Measurements from ENCODE around the gene PSMC5.

DNA sequence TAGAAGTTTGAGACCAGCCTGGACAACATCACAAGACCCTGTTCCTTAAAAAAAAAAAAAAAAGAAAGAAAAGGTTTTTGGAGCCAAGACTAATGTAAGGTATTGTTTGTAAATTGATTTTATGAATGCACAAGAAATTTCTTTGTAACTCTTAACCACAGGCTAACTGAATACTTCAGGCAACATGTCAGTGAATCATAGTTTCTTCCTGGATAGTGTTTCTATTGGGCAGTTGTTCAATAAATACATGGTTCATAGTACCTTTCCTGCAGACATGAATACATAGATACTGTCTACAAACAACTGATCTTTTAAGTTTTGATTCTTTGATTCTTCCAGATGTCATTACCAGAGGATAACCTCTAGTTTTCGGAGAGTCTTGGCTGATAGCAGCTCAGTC is 41.7 kb upstream of the PSMC5 start:
- TF ChIP-seq, protein P1, sequence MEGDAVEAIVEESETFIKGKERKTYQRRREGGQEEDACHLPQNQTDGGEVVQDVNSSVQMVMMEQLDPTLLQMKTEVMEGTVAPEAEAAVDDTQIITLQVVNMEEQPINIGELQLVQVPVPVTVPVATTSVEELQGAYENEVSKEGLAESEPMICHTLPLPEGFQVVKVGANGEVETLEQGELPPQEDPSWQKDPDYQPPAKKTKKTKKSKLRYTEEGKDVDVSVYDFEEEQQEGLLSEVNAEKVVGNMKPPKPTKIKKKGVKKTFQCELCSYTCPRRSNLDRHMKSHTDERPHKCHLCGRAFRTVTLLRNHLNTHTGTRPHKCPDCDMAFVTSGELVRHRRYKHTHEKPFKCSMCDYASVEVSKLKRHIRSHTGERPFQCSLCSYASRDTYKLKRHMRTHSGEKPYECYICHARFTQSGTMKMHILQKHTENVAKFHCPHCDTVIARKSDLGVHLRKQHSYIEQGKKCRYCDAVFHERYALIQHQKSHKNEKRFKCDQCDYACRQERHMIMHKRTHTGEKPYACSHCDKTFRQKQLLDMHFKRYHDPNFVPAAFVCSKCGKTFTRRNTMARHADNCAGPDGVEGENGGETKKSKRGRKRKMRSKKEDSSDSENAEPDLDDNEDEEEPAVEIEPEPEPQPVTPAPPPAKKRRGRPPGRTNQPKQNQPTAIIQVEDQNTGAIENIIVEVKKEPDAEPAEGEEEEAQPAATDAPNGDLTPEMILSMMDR (IDR thresholded peaks at IDR 0.05; ENCODE audit: insufficient read depth, low read depth, low read length): no peak
- TF ChIP-seq EZH2 (IDR thresholded peaks at IDR 0.05; ENCODE audit: insufficient read depth, low read length): no peak
